Activated CD8-positive, alpha-beta T cell treated with anti-CD3 and anti-CD28 coated beads for 36 hours (primary cell): Measurements from ENCODE around the gene COMP. TPM values are rescaled to one million over a fixed set of nuclear protein-coding genes. Genes with fewer than 3 reads are reported as not detected.
"Not testable (repeated sequence)": the region's sequence is repeated elsewhere in the genome, so short reads cannot be mapped to it uniquely, and the experiment has no call there.

Experiments used
- ATAC-seq: fragments of 200-7000 bp; cut with Tn5 transposase; one replicate; pipeline ENCODE4 v1.10.0; 2021; ENCODE audit warnings: mild to moderate bottlenecking, moderate library complexity
- CTCF ChIA-PET: fragments of 350-600 bp; sonication (Branson Sonifier 250); formaldehyde crosslinking; loops from one replicate; lab custom pipeline; 2021; ENCODE audit warnings: antibody characterized with exemption; lab: Charles Lee
- POLR2A ChIA-PET: fragments of 350-600 bp; sonication (Branson Sonifier 250); formaldehyde crosslinking; loops from one replicate; lab custom pipeline; 2021; ENCODE audit warnings: antibody characterized with exemption; lab: Charles Lee
- DNase-seq: peaks from one replicate; pipeline ENCODE4 v3.0.0-alpha.2; 2020
- H3K27ac Mint-ChIP-seq: one replicate; pipeline ENCODE4 v1.8.0; 2021; ENCODE audit warnings: mild to moderate bottlenecking, mixed read lengths
- H3K27me3 Mint-ChIP-seq: one replicate; pipeline ENCODE4 v1.8.0; 2021; ENCODE audit warnings: mixed read lengths
- H3K36me3 Mint-ChIP-seq: one replicate; pipeline ENCODE4 v1.8.0; 2021; ENCODE audit warnings: low read depth, mixed read lengths
- H3K4me1 Mint-ChIP-seq: one replicate; pipeline ENCODE4 v1.8.0; 2021; ENCODE audit warnings: low read depth, mixed read lengths
- H3K4me3 Mint-ChIP-seq: one replicate; pipeline ENCODE4 v1.8.0; 2021; ENCODE audit warnings: mild to moderate bottlenecking, moderate library complexity, mixed read lengths
- H3K9me3 Mint-ChIP-seq: one replicate; pipeline ENCODE4 v1.8.0; 2021; ENCODE audit warnings: mixed read lengths
- CTCF ChIP-seq: fragments of 200-600 bp; IDR thresholded peaks from one replicate; pipeline ENCODE4 v1.8.0; 2022; ENCODE audit warnings: antibody characterized with exemption, mild to moderate bottlenecking
- intact Hi-C: fragments of 100-400 bp; cut with micrococcal nuclease; formaldehyde crosslinking; loops from one replicate; pipeline ENCODE4 v1.10.0; 2022
- total RNA-seq, 2 experiments: library from RNA; stranded (reverse); gene quantifications; one replicate each; pipeline ENCODE4 v1.2.3, GENCODE V29; 2021

Gene COMP
- total RNA-seq, 2 experiments from 2014 or later, result not detected

- DNase-seq (no peak), ATAC-seq (no peak)
- no peak for TF ChIP-seq CTCF
- CTCF ChIA-PET, result no interaction called here
- Mint-ChIP-seq H3K9me3 (no peaks in the 10 kb centered on the region), H3K27ac (no peak overlapping the region), H3K4me3 (no peak overlapping the region), H3K36me3 (no peaks in the 10 kb centered on the region), H3K27me3 (peaks cover 3% of the 10 kb centered on the region), H3K4me1 (no peaks in the 10 kb centered on the region)
- POLR2A ChIA-PET, result no interaction called here
- intact Hi-C loops, result no loop called here
Measured at GRCh38 chr19:18814063-18814462, 23.0 kb upstream of the COMP start.

- POLR2A ChIA-PET, H3K4me3 Mint-ChIP-seq, H3K27me3 Mint-ChIP-seq, H3K27ac Mint-ChIP-seq, H3K9me3 Mint-ChIP-seq, H3K36me3 Mint-ChIP-seq, ATAC-seq, H3K4me1 Mint-ChIP-seq, DNase-seq, intact Hi-C loops: not testable (repeated sequence)
- CTCF ChIA-PET, result interaction anchor here (1.1 kb wide), 1 partner anchor 20 kb away, joined by 3 read pairs; the partner anchor contains the start of gene UPF1
Measured at GRCh38 chr19:18811638-18812037, 20.5 kb upstream of the COMP start.

GRCh38 chr19:18809149-18809868, 18.2 kb upstream of the COMP start:
- ChIA-PET POLR2A (interaction anchor here (1.0 kb wide), 1 partner anchor 145 kb away, joined by 3 read pairs; no protein-coding TSS in a partner anchor), CTCF (interaction anchor here (1.8 kb wide), 1 partner anchor 14 kb away, joined by 4 read pairs; no protein-coding TSS in a partner anchor)
- Mint-ChIP-seq H3K4me1 (no peaks in the 10 kb centered on the region), H3K9me3 (no peaks in the 10 kb centered on the region), H3K36me3 (no peaks in the 10 kb centered on the region), H3K4me3 (no peak overlapping the region), H3K27ac (no peak overlapping the region), H3K27me3 (peaks cover 3% of the 10 kb centered on the region)
- DNase-seq (no peak), ATAC-seq (no peak)
- intact Hi-C loops, result no loop called here
- no peak for TF ChIP-seq CTCF

GRCh38 chr19:18807861-18808331, 16.8 kb upstream of the COMP start:
- no peak for DNase-seq
- Mint-ChIP-seq H3K36me3 (no peaks in the 10 kb centered on the region), H3K9me3 (no peaks in the 10 kb centered on the region), H3K4me1 (no peaks in the 10 kb centered on the region), H3K4me3 (no peak overlapping the region), H3K27ac (no peak overlapping the region), H3K27me3 (peaks cover 3% of the 10 kb centered on the region)
- POLR2A ChIA-PET, result no interaction called here
- no peak for TF ChIP-seq CTCF
- CTCF ChIA-PET, result interaction anchor here (1.8 kb wide), 1 partner anchor 16 kb away, joined by 4 read pairs; no protein-coding TSS in a partner anchor
- ATAC-seq, result no peak
- intact Hi-C loops, result no loop called here

GRCh38 chr19:18804643-18805042, 13.5 kb upstream of the COMP start:
- ChIA-PET POLR2A (no interaction called here), CTCF (no interaction called here)
- no peak overlapping the region for H3K4me3 Mint-ChIP-seq
- DNase-seq (no peak), ATAC-seq (no peak)
- no peak overlapping the region for H3K27ac Mint-ChIP-seq
- H3K4me1 Mint-ChIP-seq, result no peaks in the 10 kb centered on the region
- peaks cover 5% of the 10 kb centered on the region for H3K27me3 Mint-ChIP-seq
- no peak for TF ChIP-seq CTCF
- intact Hi-C loops, result no loop called here
- no peaks in the 10 kb centered on the region for H3K9me3 Mint-ChIP-seq
- no peaks in the 10 kb centered on the region for H3K36me3 Mint-ChIP-seq
